Measurements from ENCODE around the gene TMEM120A.

Gene TMEM120A

GRCh38 chr7:76002139-76002538 is 7.7 kb upstream of the TMEM120A start (continued):
- TF ChIP-seq CSRNP3 (CRISPR knock-in tag; IDR thresholded peaks at IDR 0.05) (no peak), PPARA (CRISPR knock-in tag; IDR thresholded peaks at IDR 0.05; ENCODE audit: borderline replicate concordance) (no peak)

- no peak for TF ChIP-seq TCF4 (CRISPR knock-in tag; IDR thresholded peaks at IDR 0.05; ENCODE audit: borderline replicate concordance)
- no peak for TF ChIP-seq ZNF565 (CRISPR knock-in tag; conservative IDR thresholded peaks at IDR 0.05; ENCODE audit: low read depth)
- TF ChIP-seq CSRNP3 (CRISPR knock-in tag; IDR thresholded peaks at IDR 0.05), result no peak
- no peak for TF ChIP-seq GLIS3 (CRISPR knock-in tag; IDR thresholded peaks at IDR 0.05)
- TF ChIP-seq PPARA (CRISPR knock-in tag; IDR thresholded peaks at IDR 0.05; ENCODE audit: borderline replicate concordance), result no peak
- TF ChIP-seq PATZ1 (CRISPR knock-in tag; IDR thresholded peaks at IDR 0.05; ENCODE audit: borderline replicate concordance), result no peak
- TF ChIP-seq ZFP30 (CRISPR knock-in tag; IDR thresholded peaks at IDR 0.05), result no peak
- TF ChIP-seq CREB5 (CRISPR knock-in tag; IDR thresholded peaks at IDR 0.05; ENCODE audit: low read depth), result no peak
- no peak for TF ChIP-seq ZC3H10 (CRISPR knock-in tag; IDR thresholded peaks at IDR 0.05)
- no peak for TF ChIP-seq TOX (CRISPR knock-in tag; IDR thresholded peaks at IDR 0.05; ENCODE audit: borderline replicate concordance)
- TF ChIP-seq OSR1 (CRISPR knock-in tag; IDR thresholded peaks at IDR 0.05), result no peak
- no peak for TF ChIP-seq ZNF8 (CRISPR knock-in tag; IDR thresholded peaks at IDR 0.05)
- no peak for TF ChIP-seq ESRRG (CRISPR knock-in tag; IDR thresholded peaks at IDR 0.05)
- no peak for TF ChIP-seq ZFP3 (CRISPR knock-in tag; IDR thresholded peaks at IDR 0.05)
- TF ChIP-seq POU6F1 (CRISPR knock-in tag; IDR thresholded peaks at IDR 0.05; ENCODE audit: borderline replicate concordance, low read depth), result no peak
- ATAC-seq, result no peak
These were observed 6.2 kb upstream of the TMEM120A start for GRCh38 chr7:76000566-76000965.

GRCh38 chr7:75998038-75998437 is 3.6 kb upstream of the TMEM120A start:
- ATAC-seq, result no peak
- peak; percentile 98 for TF ChIP-seq ZFP30 (CRISPR knock-in tag; IDR thresholded peaks at IDR 0.05)
- TF ChIP-seq OSR1 (CRISPR knock-in tag; IDR thresholded peaks at IDR 0.05), result no peak
- no peak for TF ChIP-seq ARNTL (CRISPR knock-in tag; IDR thresholded peaks at IDR 0.05; ENCODE audit: borderline replicate concordance, low read depth)
- no peak for TF ChIP-seq CSDC2 (CRISPR knock-in tag; IDR thresholded peaks at IDR 0.05)
- TF ChIP-seq RARB (CRISPR knock-in tag; IDR thresholded peaks at IDR 0.05), result no peak
- TF ChIP-seq PATZ1 (CRISPR knock-in tag; IDR thresholded peaks at IDR 0.05; ENCODE audit: borderline replicate concordance), result no peak
- no peak for TF ChIP-seq TSHZ2 (CRISPR knock-in tag; IDR thresholded peaks at IDR 0.05)

All from SK-N-SH treated with all-trans-retinoic acid at 6 μM for 48 hours (cell line).